Stimulated activated naive CD8-positive, alpha-beta T cell treated with anti-CD3 and anti-CD28 coated beads, Interleukin-15, amount 100 ng/mL, for 72 hours (primary cell): ENCODE results near the gene SLAMF7.
"Not testable (repeated sequence)": the region's sequence is repeated elsewhere in the genome, so short reads cannot be mapped to it uniquely, and the experiment has no call there.

Experiments used
- ATAC-seq: fragments of 150-1000 bp; cut with Tn5 transposase; 2 replicates; pipeline ENCODE4 v1.10.0; 2021; ENCODE audit warnings: mild to moderate bottlenecking, moderate library complexity
- DNase-seq, 2 donors: peaks; one replicate each; pipeline ENCODE4 v3.0.0; 2021 to 2022
- H3K27ac Mint-ChIP-seq, 2 donors: one replicate each; pipeline ENCODE4 v1.8.0; 2022; ENCODE audit warnings: mild to moderate bottlenecking in 2 of 2, mixed read lengths in 2 of 2, moderate library complexity in 2 of 2
- H3K27me3 Mint-ChIP-seq: one replicate; pipeline ENCODE4 v1.8.0; 2022; ENCODE audit warnings: mixed read lengths
- H3K4me1 Mint-ChIP-seq: one replicate; pipeline ENCODE4 v1.8.0; 2022; ENCODE audit warnings: mild to moderate bottlenecking, mixed read lengths
- H3K4me3 Mint-ChIP-seq, 2 donors: one replicate each; pipeline ENCODE4 v1.8.0; 2022; ENCODE audit warnings: mild to moderate bottlenecking in 2 of 2, mixed read lengths in 2 of 2, moderate library complexity in 1 of 2
- H3K9me3 Mint-ChIP-seq, 2 donors: one replicate each; pipeline ENCODE4 v1.8.0; 2022; ENCODE audit warnings: mixed read lengths in 2 of 2

The SLAMF7 gene

DNA sequence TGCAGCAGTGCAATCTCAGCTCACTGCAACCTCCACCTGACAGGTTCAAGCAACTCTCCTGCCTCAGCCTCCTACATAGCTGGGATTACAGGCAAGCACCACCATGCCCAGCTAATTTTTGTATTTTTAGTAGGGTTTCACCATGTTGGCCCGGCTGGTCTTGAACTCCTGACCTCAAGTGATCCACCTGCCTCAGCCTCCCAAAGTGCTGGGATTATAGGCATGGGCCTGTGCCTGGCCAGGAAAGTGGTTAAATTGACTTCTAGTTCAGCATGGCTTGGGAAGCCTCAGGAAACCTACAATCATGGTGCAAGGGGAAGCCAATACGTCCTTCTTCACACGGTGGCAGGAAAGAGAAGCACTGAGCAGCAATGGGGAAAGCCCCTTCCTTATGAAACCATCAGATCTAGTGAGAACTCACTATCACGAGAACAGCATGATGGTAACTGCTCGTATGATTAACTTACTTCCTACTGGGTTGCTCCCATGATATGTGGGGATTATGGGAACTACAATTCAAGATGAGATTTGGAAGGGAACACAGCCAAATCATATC, 26.4 kb upstream of the SLAMF7 start:
- H3K27me3 Mint-ChIP-seq, H3K9me3 Mint-ChIP-seq, H3K4me3 Mint-ChIP-seq: not testable (repeated sequence)
- Mint-ChIP-seq H3K27ac (peak overlapping the region in 1 of 2 donors; percentile 96), H3K4me1 (peaks cover 42% of the 10 kb centered on the region)
- ATAC-seq (peak; percentile 64), DNase-seq (peak; percentile 52 to 55)

DNA sequence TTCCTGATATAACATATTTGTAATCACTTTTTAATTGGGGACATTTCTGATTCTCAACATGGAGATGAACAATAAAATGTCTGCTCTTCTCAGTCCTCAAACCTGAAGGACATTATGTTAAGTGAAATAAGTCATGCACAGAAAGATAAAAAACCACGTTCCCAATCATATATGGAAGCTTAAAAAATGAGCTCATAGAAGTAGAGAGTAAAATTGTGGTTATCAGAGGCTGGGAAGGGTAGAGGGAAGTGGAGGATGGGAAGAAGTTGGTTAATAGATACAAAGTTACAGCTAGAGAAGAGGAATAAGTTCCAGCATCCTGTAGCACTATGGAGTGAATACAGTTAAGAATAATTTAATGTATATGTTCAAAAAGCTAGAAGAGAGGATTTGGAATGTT, 25.9 kb upstream of the SLAMF7 start:
- Mint-ChIP-seq H3K4me3 (no peak overlapping the region), H3K9me3 (no peaks in the 10 kb centered on the region), H3K4me1 (peaks cover 48% of the 10 kb centered on the region), H3K27me3 (no peaks in the 10 kb centered on the region), H3K27ac (peak overlapping the region in 1 of 2 donors; percentile 96)
- ATAC-seq (no peak), DNase-seq (no peak)

DNA sequence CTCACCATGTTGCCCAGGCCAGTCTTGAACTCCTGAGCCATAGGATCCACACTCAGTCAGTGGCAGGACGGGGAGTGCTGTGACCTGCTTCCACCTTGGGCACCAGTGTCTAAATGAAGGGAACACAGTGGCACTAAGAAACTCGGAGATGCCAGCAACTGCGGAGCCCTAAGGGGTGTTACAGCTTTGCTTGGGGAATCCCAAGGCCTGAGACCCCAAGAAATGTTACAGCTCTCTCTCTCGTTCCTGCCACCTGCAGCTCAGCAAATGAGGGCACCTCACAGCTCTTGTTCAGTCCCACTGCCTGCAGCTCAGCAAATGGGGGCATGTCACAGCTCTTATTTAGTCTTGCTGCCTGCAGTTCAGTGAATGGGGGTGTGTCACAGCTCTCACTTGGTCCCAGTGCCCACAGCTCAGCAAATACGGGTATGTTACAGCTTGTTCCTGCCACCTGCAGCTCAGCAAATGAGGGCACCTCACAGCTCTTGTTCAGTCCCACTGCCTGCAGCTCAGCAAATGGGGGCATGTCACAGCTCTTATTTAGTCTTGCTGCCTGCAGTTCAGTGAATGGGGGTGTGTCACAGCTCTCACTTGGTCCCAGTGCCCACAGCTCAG, 24.9 kb upstream of the SLAMF7 start:
- not testable (repeated sequence) for H3K27ac Mint-ChIP-seq
- peak overlapping the region; percentile 28 to 39 for H3K4me3 Mint-ChIP-seq

DNA sequence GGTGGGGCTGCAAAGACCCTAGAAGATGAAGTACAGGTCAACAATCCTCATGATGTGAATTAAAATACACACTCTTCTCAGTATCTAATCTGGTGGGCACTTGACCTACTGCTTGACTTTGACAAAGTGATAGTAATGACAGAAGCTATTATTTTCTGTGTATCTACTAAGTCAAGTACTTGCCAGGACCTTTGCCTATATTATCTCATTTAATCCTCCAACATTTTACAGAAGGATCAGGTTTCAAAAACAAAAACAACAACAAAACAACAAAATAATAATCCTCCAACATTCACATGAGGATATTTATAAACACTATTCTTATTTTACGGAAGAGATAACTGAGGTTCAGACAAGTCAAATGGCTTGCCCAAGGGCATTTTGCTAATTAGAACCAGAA, 23.0 kb upstream of the SLAMF7 start:
- peaks cover 74% of the 10 kb centered on the region for H3K4me1 Mint-ChIP-seq

More for the DNA sequence above, 24.9 kb upstream of the SLAMF7 start:
- peak; percentile 42 for ATAC-seq
- peaks cover 57% of the 10 kb centered on the region for H3K4me1 Mint-ChIP-seq
- not testable (repeated sequence) for DNase-seq, H3K9me3 Mint-ChIP-seq, H3K27me3 Mint-ChIP-seq

DNA sequence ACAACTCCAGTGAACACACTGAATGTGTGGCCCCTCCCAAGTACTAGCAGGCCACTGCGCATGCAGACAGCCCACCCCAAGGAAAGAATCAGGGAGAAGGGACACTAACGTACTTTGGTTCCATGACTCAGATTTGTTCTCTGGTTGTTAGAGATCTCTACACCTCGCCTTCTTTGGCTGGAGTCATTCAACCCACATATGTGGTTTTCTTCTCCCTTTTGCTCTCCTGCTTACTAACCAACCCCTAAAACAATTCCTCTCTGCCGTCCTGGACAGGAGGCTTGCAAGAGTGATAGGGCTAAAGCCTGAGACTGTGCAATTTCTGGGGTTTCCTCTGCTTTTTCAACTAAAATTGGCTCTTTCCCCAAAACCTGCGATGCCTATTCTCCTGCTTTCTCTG, 21.7 kb upstream of the SLAMF7 start:
- Mint-ChIP-seq H3K9me3 (no peaks in the 10 kb centered on the region), H3K4me3 (no peak overlapping the region), H3K27me3 (no peaks in the 10 kb centered on the region), H3K4me1 (peaks cover 75% of the 10 kb centered on the region), H3K27ac (no peak overlapping the region)
- no peak for DNase-seq
- ATAC-seq, result no peak

More for the DNA sequence above, 23.0 kb upstream of the SLAMF7 start:
- Mint-ChIP-seq H3K4me3 (no peak overlapping the region), H3K9me3 (no peaks in the 10 kb centered on the region), H3K27me3 (no peaks in the 10 kb centered on the region), H3K27ac (no peak overlapping the region)
- DNase-seq (no peak), ATAC-seq (no peak)

DNA sequence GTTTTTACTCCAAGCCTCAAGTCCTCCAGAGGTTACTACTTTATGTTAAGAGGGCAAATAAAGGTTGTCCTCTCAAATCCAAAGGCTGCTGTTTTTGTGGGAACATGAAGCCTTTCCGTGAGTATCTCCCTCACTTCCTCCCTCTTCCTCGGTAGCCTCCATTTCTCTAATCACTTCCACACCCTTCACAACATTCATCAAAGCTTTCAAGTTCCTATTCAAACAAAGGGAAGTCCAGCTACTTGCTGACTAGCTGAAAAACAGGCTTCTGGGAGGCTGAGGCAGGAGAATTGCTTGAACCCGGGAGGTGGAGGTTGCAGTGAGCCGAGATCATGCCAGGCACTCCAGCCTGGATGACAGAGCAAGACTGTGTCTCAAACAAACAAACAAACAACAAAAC, 20.8 kb upstream of the SLAMF7 start:
- Mint-ChIP-seq H3K4me1 (peaks cover 75% of the 10 kb centered on the region), H3K9me3 (no peaks in the 10 kb centered on the region), H3K27me3 (no peaks in the 10 kb centered on the region), H3K27ac (peak overlapping the region in 1 of 2 donors; percentile 74), H3K4me3 (no peak overlapping the region)
- ATAC-seq, result no peak
- DNase-seq, result no peak

DNA sequence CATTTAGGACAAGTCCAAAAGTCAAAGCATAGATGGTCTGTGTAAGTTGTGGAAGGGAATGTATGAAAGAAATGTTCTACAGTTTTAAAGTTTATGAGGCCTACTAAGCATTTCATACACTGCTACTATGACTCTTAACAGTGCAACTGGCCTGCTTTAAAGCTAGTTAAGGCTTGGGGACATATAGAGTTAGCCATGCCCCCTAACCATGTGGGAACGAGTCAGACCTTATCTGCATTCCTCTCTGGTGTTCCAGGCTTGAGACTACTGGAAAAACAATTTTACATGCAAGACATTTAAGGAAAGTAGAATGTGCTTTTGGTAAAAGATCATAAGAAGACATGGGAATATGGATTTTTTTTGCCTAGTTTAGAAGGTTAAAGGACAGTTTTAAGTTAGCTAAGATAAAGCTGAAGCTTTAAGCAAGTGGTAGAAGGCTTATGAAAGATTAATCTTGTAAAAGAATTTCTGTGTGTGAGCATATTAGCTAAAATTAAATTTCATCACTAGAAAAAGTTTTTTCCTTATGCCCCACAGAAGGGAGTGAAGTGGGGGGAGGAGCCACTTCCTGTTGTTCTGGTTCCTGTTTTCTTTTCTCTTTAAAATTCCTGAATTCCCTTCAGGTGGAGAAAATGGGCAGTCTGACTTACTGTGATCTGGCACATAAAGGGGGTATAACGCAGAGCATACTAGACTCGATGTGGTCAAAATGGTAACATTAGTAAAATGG, 18.5 kb upstream of the SLAMF7 start:
- Mint-ChIP-seq H3K4me1 (peaks cover 67% of the 10 kb centered on the region), H3K27ac (no peak overlapping the region), H3K9me3 (no peaks in the 10 kb centered on the region), H3K27me3 (no peaks in the 10 kb centered on the region), H3K4me3 (no peak overlapping the region)
- DNase-seq, result no peak
- no peak for ATAC-seq

DNA sequence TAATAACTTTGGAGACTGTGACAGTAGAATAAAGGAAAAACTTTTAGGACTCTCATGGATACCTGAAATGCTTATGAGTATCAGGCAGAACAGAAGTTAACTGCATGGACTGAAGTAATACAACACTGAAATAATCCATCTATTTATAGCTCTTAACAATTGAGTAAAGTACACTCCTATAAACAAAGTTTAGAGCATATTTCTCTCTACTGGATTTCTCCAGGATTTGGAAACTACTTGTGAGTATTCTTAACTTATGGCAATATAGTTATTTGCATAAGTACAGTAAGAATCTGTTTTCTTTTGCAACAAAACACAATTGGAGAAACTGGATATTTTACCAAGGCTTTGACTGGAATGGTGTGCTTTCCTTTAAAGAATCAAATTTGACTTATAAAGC, 17.6 kb upstream of the SLAMF7 start:
- DNase-seq (no peak), ATAC-seq (no peak)
- Mint-ChIP-seq H3K9me3 (no peaks in the 10 kb centered on the region), H3K27me3 (no peaks in the 10 kb centered on the region), H3K4me3 (no peak overlapping the region), H3K4me1 (peaks cover 65% of the 10 kb centered on the region), H3K27ac (no peak overlapping the region)

DNA sequence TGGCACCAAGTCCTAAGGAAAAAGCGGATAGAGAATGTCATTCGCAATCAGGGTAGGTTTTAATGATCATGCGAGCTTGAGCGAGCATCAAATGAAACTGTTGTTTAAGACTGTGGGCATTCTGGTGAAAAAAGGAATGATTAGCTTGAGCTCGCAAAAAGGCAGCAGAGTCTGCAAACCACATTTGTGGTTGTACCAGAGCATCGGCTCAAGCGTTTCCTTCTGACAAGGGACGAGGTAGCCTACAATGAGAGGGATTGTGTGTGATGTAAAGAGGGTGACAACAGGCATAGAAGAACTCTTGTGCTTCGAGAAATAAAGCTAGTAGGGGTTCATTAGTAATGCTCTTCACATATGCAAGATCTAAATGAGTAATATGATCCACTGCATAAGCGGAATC, 16.3 kb upstream of the SLAMF7 start:
- Mint-ChIP-seq H3K27me3 (no peaks in the 10 kb centered on the region), H3K9me3 (no peaks in the 10 kb centered on the region), H3K4me1 (peaks cover 52% of the 10 kb centered on the region), H3K4me3 (peak overlapping the region; percentile 65 to 72), H3K27ac (no peak overlapping the region)
- DNase-seq (no peak), ATAC-seq (peak; percentile 61)

DNA sequence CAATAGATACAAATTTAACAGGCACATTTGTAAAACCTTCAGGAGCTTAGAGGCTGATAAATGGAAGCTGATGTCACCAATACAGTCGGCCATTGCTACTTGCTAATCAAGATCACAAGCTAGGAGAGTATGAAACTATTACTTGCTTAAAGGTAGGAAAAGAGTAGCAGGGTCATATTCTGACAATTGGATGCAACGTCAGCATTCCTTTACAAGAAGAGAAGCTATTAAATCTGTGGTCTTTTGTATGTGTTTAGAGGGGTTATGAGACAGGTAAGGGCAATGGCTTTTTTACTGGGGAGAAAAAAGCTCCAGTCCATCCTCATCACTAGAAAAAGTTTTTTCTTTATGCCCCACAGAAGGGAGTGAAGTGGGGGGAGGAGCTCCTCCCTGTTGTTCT, 15.7 kb upstream of the SLAMF7 start:
- no peak for ATAC-seq
- DNase-seq, result no peak
- Mint-ChIP-seq H3K9me3 (no peaks in the 10 kb centered on the region), H3K27ac (no peak overlapping the region), H3K4me3 (no peak overlapping the region), H3K27me3 (no peaks in the 10 kb centered on the region), H3K4me1 (peaks cover 46% of the 10 kb centered on the region)

DNA sequence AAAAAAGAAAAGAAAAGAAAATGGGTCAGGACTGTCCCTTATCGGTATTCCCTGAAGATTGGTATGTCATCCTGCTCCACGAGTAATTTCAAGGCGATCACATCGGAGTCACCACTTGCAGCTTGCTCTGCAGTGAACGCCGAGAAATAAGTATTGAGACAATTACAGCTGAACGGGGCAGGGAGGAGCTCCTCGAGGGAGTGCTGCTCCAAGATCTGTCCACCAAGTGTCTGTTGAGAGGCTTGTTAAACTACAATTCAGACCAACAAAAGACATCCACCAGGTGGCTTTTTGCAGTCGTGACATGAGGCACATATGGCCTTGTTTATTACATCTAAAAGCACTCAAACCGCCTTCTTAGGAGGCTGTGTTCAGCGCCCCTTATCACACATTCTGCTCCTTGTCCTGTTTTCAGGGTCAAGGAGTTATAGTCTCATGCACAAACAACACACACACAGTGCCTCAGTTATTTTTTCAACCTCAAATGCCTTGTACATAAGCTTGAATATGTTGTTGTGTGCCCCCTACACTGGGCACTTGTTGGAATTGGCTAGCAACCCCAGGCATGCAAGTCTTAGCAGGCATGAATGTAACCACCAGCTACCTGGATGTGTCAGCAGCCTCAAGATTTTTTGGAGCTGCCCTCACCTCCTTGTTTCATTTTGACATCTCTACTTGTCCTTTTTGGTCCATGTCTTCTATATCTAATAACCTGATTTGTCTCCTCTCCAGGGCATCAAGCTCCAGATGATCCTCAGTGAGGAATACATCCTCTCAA, 14.4 kb upstream of the SLAMF7 start:
- ATAC-seq (peak; percentile 78), DNase-seq (peak in 1 of 2 donors; percentile 50)
- no peak overlapping the region for H3K27ac Mint-ChIP-seq
- H3K9me3 Mint-ChIP-seq, result no peaks in the 10 kb centered on the region
- peaks cover 33% of the 10 kb centered on the region for H3K4me1 Mint-ChIP-seq
- no peak overlapping the region for H3K4me3 Mint-ChIP-seq
- H3K27me3 Mint-ChIP-seq, result no peaks in the 10 kb centered on the region

DNA sequence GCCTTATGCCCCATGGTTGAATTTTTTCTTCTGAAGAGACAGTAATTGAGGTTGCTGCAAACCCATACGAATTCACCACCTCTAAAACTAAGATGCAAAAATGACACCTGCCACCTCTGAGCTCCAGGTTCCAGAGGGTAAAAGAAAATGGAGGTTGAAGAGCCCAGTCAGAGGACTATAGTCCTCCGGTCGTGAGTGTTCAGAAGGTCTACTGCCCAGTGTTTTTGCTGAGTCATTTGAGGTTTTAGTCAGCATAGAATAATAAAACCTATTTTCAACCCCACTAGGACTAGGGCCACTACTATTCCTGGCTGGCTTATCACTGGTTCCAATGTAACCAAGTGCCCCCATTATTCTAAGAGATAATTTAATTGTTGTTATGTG, 12.9 kb upstream of the SLAMF7 start:
- ATAC-seq (no peak), DNase-seq (no peak)
- no peak overlapping the region for H3K27ac Mint-ChIP-seq
- peaks cover 21% of the 10 kb centered on the region for H3K4me1 Mint-ChIP-seq
- no peak overlapping the region for H3K4me3 Mint-ChIP-seq
- H3K9me3 Mint-ChIP-seq, result no peaks in the 10 kb centered on the region
- no peaks in the 10 kb centered on the region for H3K27me3 Mint-ChIP-seq

DNA sequence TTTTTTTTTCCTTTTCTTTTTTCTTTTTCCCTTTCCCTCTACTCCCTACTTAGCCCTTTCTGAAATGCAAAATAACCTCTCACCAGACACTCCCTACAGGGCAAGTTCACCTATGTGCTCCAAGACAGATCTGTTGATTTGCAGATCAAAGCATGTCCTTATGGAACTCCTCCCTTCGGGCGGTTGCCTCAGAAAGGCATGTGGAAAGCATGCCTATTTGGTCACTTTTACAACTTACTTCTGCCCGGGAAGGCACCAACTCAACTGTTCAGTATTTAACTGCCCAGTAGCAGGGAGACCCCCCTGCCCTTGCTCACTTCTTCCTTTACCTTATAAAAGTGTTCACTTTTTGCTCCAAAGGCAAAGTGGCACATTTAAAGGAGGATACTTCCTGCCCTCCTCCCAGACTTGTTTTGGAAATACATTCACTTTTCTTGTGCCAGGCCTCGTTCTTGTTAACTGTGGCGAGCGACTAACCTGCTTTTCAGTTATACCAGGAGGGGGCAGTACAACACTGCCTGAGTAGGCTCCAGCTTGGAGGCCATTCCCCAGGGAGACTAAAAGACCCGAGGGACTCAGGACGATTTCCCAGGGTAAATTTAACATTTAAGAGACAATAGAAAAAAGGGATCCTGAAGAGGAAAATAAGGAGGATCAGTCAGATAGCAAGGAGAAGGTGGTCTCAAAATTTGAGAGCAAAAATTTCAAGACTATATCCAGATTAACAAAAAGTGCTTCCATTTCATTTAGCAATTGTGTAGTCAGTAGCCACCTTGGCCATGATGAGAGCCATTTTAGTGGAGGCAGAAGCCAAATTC, 12.3 kb upstream of the SLAMF7 start:
- H3K4me1 Mint-ChIP-seq, result peaks cover 23% of the 10 kb centered on the region
- DNase-seq (peak; percentile 63 to 74), ATAC-seq (peak; percentile 78)
- H3K27me3 Mint-ChIP-seq, result no peaks in the 10 kb centered on the region
- H3K4me3 Mint-ChIP-seq, result no peak overlapping the region
- H3K27ac Mint-ChIP-seq, result no peak overlapping the region
- H3K9me3 Mint-ChIP-seq, result peaks cover 3% of the 10 kb centered on the region in 2 donors

DNA sequence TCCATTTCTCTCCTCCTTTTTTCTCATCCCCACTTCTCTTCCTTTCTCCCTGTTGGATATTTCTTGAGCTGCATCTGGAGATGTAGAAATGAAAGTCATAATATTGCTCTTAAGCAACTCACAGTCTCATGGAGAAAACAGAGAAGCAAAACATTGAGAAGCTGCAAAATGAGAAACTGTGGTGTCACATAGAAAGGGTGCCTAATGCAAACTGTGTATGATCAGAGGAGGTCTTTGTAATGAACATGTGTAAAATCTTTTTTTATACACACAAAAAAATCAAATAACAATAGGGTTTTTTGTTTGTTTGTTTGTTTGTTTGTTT, 11.8 kb upstream of the SLAMF7 start:
- H3K4me1 Mint-ChIP-seq, result peaks cover 25% of the 10 kb centered on the region
- no peaks in the 10 kb centered on the region for H3K27me3 Mint-ChIP-seq
- peaks cover 4 to 8% of the 10 kb centered on the region in 2 donors for H3K9me3 Mint-ChIP-seq
- DNase-seq (no peak), ATAC-seq (no peak)
- no peak overlapping the region for H3K4me3 Mint-ChIP-seq
- H3K27ac Mint-ChIP-seq, result no peak overlapping the region

DNA sequence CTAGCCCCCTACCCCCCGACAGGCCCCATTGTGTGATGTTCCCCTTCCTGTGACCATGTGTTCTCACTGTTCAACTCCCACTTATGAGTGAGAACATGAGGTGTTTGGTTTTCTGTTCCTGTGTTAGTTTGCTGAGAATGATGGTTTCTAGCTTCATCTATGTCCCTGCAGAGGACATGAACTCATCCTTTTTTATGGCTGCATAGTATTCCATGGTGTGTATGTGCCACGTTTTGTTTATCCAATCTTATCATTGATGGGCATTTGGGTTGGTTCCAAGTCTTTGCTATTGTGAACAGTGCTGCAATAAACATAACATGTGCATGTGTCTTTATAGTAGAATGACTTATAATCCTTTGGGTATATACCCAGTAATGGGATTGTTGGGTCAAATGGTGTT, 7.5 kb upstream of the SLAMF7 start:
- not testable (repeated sequence) for H3K27ac Mint-ChIP-seq, ATAC-seq, H3K4me3 Mint-ChIP-seq, H3K27me3 Mint-ChIP-seq, DNase-seq
- Mint-ChIP-seq H3K4me1 (peaks cover 48% of the 10 kb centered on the region), H3K9me3 (peaks cover 25 to 35% of the 10 kb centered on the region in 2 donors)
